ENCODE data around the gene ABHD13.

GRCh38 chr13:108226184-108226583 is 8.0 kb downstream of the ABHD13 start:
- TF ChIP-seq CTCF (IDR thresholded peaks at IDR 0.05; ENCODE audit: low read length) = no peak
- TF ChIP-seq EZH2 (optimal IDR thresholded peaks at IDR 0.05; ENCODE audit: low read depth, low read length) = no peak
- TF ChIP-seq EZH2phosphoT487 (IDR thresholded peaks at IDR 0.05; ENCODE audit: low read length) = no peak

All from MM.1S (cell line).